Caco-2 (cell line): Measurements from ENCODE around the gene IMP3. TPM values are rescaled to one million over a fixed set of nuclear protein-coding genes. Genes with fewer than 3 reads are reported as not detected.
A peak's percentile ranks its signal among the peaks of the same experiment; 100 is the strongest.

Experiments used
- BruUV-seq: library from RNA; stranded (reverse); fragments of 400-500 nt; replicated peaks from 2 replicates; lab custom pipeline; 2021; lab: Mats Ljungman, UMichigan
- CTCF ChIA-PET: fragments of 300-600 bp; sonication (Branson Sonifier 250); formaldehyde crosslinking; loops from one replicate; lab custom pipeline; 2022; ENCODE audit warnings: antibody characterized with exemption; lab: Charles Lee
- POLR2A ChIA-PET: fragments of 300-600 bp; sonication (Branson Sonifier 250); formaldehyde crosslinking; loops from one replicate; lab custom pipeline; 2022; ENCODE audit warnings: antibody characterized with exemption; lab: Charles Lee
- DNase-seq, 2 experiments: peaks; one replicate each; pipeline versions ENCODE4 v3.0.0 to v3.0.0-alpha.2; 2020 to 2022
- H3K27me3 ChIP-seq: replicated peaks from 2 replicates; pipeline ENCODE4 v1.6.0; 2011; ENCODE audit warnings: low read length; ENCODE audit not compliant: control insufficient read depth, insufficient read depth
- H3K36me3 ChIP-seq: 2 replicates; pipeline ENCODE4 v1.5.1; 2011; ENCODE audit warnings: low read length; ENCODE audit not compliant: control insufficient read depth, insufficient read depth
- H3K4me1 ChIP-seq: fragments of 250-450 bp; sonication (Bioruptor Pico); 2 replicates; pipeline ENCODE4 v1.5.1; 2020; ENCODE audit warnings: mild to moderate bottlenecking
- H3K4me3 ChIP-seq: 2 replicates; pipeline ENCODE4 v1.5.1; 2011; ENCODE audit warnings: low read depth, mild to moderate bottlenecking, control low read depth, low read length
- H3K9me3 ChIP-seq: fragments of 250-450 bp; sonication (Bioruptor Pico); 2 replicates; pipeline ENCODE4 v1.5.1; 2020; ENCODE audit warnings: mild to moderate bottlenecking, moderate library complexity
- H3K27ac Mint-ChIP-seq: one replicate; pipeline ENCODE4 v1.8.0; 2022; ENCODE audit warnings: mixed read lengths; ENCODE audit not compliant: unreplicated experiment
- H3K27me3 Mint-ChIP-seq: one replicate; pipeline ENCODE4 v1.8.0; 2022; ENCODE audit warnings: mixed read lengths; ENCODE audit not compliant: insufficient read depth, unreplicated experiment
- H3K36me3 Mint-ChIP-seq: one replicate; pipeline ENCODE4 v1.8.0; 2022; ENCODE audit warnings: mild to moderate bottlenecking, mixed read lengths; ENCODE audit not compliant: insufficient read depth, unreplicated experiment
- H3K4me1 Mint-ChIP-seq: one replicate; pipeline ENCODE4 v1.8.0; 2022; ENCODE audit warnings: low read depth, mixed read lengths; ENCODE audit not compliant: unreplicated experiment
- H3K4me3 Mint-ChIP-seq: one replicate; pipeline ENCODE4 v1.8.0; 2022; ENCODE audit warnings: mild to moderate bottlenecking, moderate library complexity, mixed read lengths; ENCODE audit not compliant: unreplicated experiment
- H3K9me3 Mint-ChIP-seq: one replicate; pipeline ENCODE4 v1.8.0; 2022; ENCODE audit warnings: mixed read lengths; ENCODE audit not compliant: unreplicated experiment
- intact Hi-C: fragments of 100-400 bp; cut with micrococcal nuclease; formaldehyde crosslinking; loops from one replicate; pipeline ENCODE4 v1.10.0; 2022; ENCODE audit not compliant: unreplicated experiment
- total RNA-seq: library from RNA; stranded (reverse); gene quantifications from 2 replicates; pipeline ENCODE4 v1.2.3, GENCODE V29; 2022
- TF ChIP-seq, protein P1 (sequence below), 2 experiments: fragments of 200-600 bp in 1 of 2; IDR thresholded peaks; 1 replicate in 1 of 2; 2 replicates in 1 of 2; pipeline versions ENCODE4 v1.5.1 to v1.8.0; 2011 to 2022; ENCODE audit warnings: antibody characterized with exemption in 1 of 2, control low read depth in 1 of 2, inconsistent platforms in 1 of 2, low read depth in 1 of 2, low read length in 1 of 2, mild to moderate bottlenecking in 1 of 2, moderate library complexity in 1 of 2; ENCODE audit not compliant: insufficient read depth in 1 of 2, severe bottlenecking in 1 of 2, unreplicated experiment in 1 of 2

IMP3 gene
- total RNA-seq, 1 experiment from 2014 or later: 60.4 TPM

DNA sequence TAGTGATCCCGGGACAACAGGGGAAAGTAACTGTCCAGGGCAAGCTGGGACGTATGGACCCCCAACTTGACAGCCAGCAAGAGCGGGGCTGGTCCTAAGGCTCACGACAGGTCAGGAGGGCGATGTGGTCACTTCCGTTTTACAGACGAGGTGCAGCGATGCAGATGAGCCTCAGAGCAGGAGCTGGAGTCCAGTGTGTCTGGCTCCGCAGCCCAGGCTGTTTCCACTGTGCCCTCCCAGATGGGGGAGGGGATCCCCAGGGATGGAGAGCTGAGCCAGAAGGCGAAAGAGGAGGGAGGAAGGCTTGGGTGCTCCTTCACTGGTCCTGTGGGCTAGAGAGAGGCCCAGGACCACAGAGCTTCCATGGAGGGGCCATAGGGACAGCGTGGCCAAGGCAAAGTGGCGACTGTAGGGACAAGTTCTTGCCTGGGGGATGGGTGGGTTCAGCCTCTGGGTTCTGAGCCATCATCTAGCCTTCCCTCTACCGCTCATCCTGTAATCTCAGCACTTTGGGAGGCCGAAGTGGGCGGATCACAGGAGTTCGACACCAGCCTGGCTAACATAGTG, 13.4 kb upstream of the IMP3 start:
- BruUV-seq: no TSS peak
- Histone ChIP-seq H3K27me3 (no peaks in the 10 kb centered on the region), H3K36me3 (peaks cover 4% of the 10 kb centered on the region), H3K9me3 (no peaks in the 10 kb centered on the region), H3K4me1 (peaks cover 46% of the 10 kb centered on the region), H3K4me3 (no peak overlapping the region)
- Mint-ChIP-seq H3K4me3 (no peak overlapping the region), H3K9me3 (no peaks in the 10 kb centered on the region), H3K4me1 (peaks cover 40% of the 10 kb centered on the region), H3K27me3 (no peaks in the 10 kb centered on the region), H3K36me3 (peaks cover 23% of the 10 kb centered on the region), H3K27ac (no peak overlapping the region)
- intact Hi-C loops: no loop called here
- POLR2A ChIA-PET: interaction anchor here (1.1 kb wide), 1 partner anchor 14 kb away, joined by 3 read pairs; the partner anchor contains the start of gene IMP3
- no peak for DNase-seq
- CTCF ChIA-PET: no interaction called here
- TF ChIP-seq, protein P1, sequence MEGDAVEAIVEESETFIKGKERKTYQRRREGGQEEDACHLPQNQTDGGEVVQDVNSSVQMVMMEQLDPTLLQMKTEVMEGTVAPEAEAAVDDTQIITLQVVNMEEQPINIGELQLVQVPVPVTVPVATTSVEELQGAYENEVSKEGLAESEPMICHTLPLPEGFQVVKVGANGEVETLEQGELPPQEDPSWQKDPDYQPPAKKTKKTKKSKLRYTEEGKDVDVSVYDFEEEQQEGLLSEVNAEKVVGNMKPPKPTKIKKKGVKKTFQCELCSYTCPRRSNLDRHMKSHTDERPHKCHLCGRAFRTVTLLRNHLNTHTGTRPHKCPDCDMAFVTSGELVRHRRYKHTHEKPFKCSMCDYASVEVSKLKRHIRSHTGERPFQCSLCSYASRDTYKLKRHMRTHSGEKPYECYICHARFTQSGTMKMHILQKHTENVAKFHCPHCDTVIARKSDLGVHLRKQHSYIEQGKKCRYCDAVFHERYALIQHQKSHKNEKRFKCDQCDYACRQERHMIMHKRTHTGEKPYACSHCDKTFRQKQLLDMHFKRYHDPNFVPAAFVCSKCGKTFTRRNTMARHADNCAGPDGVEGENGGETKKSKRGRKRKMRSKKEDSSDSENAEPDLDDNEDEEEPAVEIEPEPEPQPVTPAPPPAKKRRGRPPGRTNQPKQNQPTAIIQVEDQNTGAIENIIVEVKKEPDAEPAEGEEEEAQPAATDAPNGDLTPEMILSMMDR (IDR thresholded peaks at IDR 0.05; ENCODE audit: insufficient read depth in 1 of 2, low read depth in 1 of 2, low read length in 1 of 2, severe bottlenecking in 1 of 2, unreplicated experiment in 1 of 2): no peak

DNA sequence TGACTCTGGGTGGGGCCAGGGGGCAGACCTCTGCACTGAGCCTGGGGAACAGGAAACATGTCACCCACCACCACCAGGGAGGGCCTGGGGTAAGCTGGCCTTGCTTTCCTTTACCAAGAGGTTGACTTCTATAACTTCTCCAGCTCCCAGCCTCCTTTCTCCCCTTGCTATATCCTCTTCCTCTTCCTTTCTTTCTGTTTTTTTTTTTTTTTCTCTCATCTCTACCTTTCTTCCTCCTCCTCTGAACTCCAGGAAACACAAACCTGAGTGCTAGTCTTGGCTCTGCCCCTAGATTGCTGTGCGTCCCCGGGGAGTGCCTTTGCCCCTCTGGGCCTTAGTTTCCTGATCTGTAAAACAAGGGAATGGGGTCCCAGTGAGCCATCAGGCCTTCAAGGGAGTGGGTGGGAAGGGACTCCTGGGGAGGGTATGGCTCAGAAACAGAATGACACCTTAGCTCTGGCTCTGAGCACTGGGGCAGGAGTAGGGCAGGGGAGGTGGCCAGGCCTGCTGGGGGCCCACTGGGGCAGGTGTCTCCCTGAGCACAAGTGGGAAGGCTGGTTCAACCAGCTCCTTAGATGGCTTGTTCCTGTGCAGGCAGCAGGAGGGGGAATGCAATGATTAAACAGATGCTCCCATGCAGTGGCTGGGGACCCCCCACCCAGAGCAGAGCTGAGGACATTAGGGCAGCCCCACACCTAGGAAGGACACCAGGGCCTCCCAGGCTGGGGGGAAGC, 12.0 kb upstream of the IMP3 start:
- Mint-ChIP-seq H3K9me3 (no peaks in the 10 kb centered on the region), H3K27me3 (no peaks in the 10 kb centered on the region), H3K4me1 (peaks cover 36% of the 10 kb centered on the region), H3K4me3 (peak overlapping the region; percentile 36), H3K27ac (peak overlapping the region; percentile 51), H3K36me3 (peaks cover 23% of the 10 kb centered on the region)
- BruUV-seq: no TSS peak
- H3K4me3 ChIP-seq: no peak overlapping the region
- no peaks in the 10 kb centered on the region for H3K27me3 ChIP-seq
- ChIA-PET POLR2A (interaction anchor here (0.6 to 0.7 kb wide), 2 partner anchors 12 to 20 kb away, joined by 3 to 4 read pairs; partner anchors contain the start of gene IMP3), CTCF (interaction anchor here (0.6 to 0.8 kb wide), 2 partner anchors 9 to 12 kb away, joined by 3 to 7 read pairs; partner anchors contain the start of gene IMP3)
- no peaks in the 10 kb centered on the region for H3K9me3 ChIP-seq
- intact Hi-C loops: no loop called here
- TF ChIP-seq, protein P1 (IDR thresholded peaks at IDR 0.05; ENCODE audit: insufficient read depth in 1 of 2, low read depth in 1 of 2, low read length in 1 of 2, severe bottlenecking in 1 of 2, unreplicated experiment in 1 of 2): no peak
- H3K36me3 ChIP-seq: peaks cover 4% of the 10 kb centered on the region
- no peak for DNase-seq
- peaks cover 46% of the 10 kb centered on the region for H3K4me1 ChIP-seq

- Mint-ChIP-seq H3K27ac (peak overlapping the region; percentile 51), H3K27me3 (no peaks in the 10 kb centered on the region), H3K4me3 (peak overlapping the region; percentile 75), H3K36me3 (peaks cover 23% of the 10 kb centered on the region), H3K4me1 (peaks cover 37% of the 10 kb centered on the region), H3K9me3 (no peaks in the 10 kb centered on the region)
- peaks cover 47% of the 10 kb centered on the region for H3K4me1 ChIP-seq
- peaks cover 1% of the 10 kb centered on the region; the same call in 1 of the 2 replicates for H3K36me3 ChIP-seq
- ChIA-PET CTCF (interaction anchor here (0.8 kb wide), 1 partner anchor 11 kb away, joined by 3 read pairs; the partner anchor contains the start of gene IMP3), POLR2A (interaction anchor here (0.7 to 0.8 kb wide), 2 partner anchors 11 to 21 kb away, joined by 3 to 4 read pairs; partner anchors contain the start of gene IMP3)
- H3K4me3 ChIP-seq: no peak overlapping the region
- no peaks in the 10 kb centered on the region for H3K9me3 ChIP-seq
- no TSS peak for BruUV-seq
- intact Hi-C loops: no loop called here
- DNase-seq: no peak
- TF ChIP-seq, protein P1 (IDR thresholded peaks at IDR 0.05; ENCODE audit: insufficient read depth in 1 of 2, low read depth in 1 of 2, low read length in 1 of 2, severe bottlenecking in 1 of 2, unreplicated experiment in 1 of 2): no peak
- no peaks in the 10 kb centered on the region for H3K27me3 ChIP-seq
These were observed 11.1 kb upstream of the IMP3 start for GRCh38 chr15:75650908-75651809.
